OCI-LY3 (cell line): Measurements from ENCODE around the gene ENKD1.
A peak's percentile ranks its signal among the peaks of the same experiment; 100 is the strongest.

Experiments used
- H2AFZ ChIP-seq: fragments of 200-600, 300-600 bp; shearing (Covaris generic); 2 replicates; pipeline ENCODE4 v1.6.0; 2014; ENCODE audit warnings: antibody characterized with exemption, low read depth, low read length
- H3K27ac ChIP-seq: fragments of 200-600, 300-600 bp; sonication (generic); 2 replicates; pipeline ENCODE4 v1.5.1; 2014; ENCODE audit warnings: mild to moderate bottlenecking, low read length, moderate library complexity, mixed read lengths
- H3K27me3 ChIP-seq: fragments of 200-600, 300-600 bp; sonication (generic); 2 replicates; pipeline ENCODE4 v1.6.1; 2014; ENCODE audit warnings: low read depth, low read length, mixed read lengths
- H3K36me3 ChIP-seq: fragments of 200-600, 300-600 bp; sonication (generic); replicated peaks from 2 replicates; pipeline ENCODE3; 2014; ENCODE audit warnings: low read depth, low read length, mixed read lengths
- H3K4me1 ChIP-seq: fragments of 300-600, 200-600 bp; sonication (generic); 2 replicates; pipeline ENCODE4 v1.6.1; 2014; ENCODE audit warnings: low read length, mixed read lengths
- H3K4me2 ChIP-seq: fragments of 200-600, 300-600 bp; sonication (generic); 2 replicates; pipeline ENCODE4 v1.6.1; 2014; ENCODE audit warnings: low read length, mixed read lengths
- H3K4me3 ChIP-seq: fragments of 300-600, 200-600 bp; sonication (generic); 2 replicates; pipeline ENCODE4 v1.5.1; 2014; ENCODE audit warnings: antibody characterized with exemption, mild to moderate bottlenecking, low read length, moderate library complexity
- H3K79me2 ChIP-seq: fragments of 300-600, 200-600 bp; shearing (Covaris generic); 2 replicates; pipeline ENCODE4 v1.6.1; 2014; ENCODE audit warnings: mild to moderate bottlenecking, low read length, mixed read lengths
- H3K9ac ChIP-seq: fragments of 300-600, 200-600 bp; shearing (Covaris generic); 2 replicates; pipeline ENCODE4 v1.6.0; 2014; ENCODE audit warnings: mild to moderate bottlenecking, low read length, moderate library complexity
- H3K9me3 ChIP-seq: fragments of 200-600, 300-600 bp; shearing (Covaris generic); 2 replicates; pipeline ENCODE4 v1.6.1; 2014; ENCODE audit warnings: low read length, mixed read lengths; ENCODE audit not compliant: insufficient read depth
- H4K20me1 ChIP-seq: fragments of 200-600, 300-600 bp; sonication (generic); 2 replicates; pipeline ENCODE4 v1.6.1; 2016; ENCODE audit warnings: low read length, mixed read lengths; ENCODE audit not compliant: insufficient read depth
- EZH2phosphoT487 ChIP-seq: fragments of 200-600 bp; shearing (Covaris generic); IDR thresholded peaks from 2 replicates; pipeline ENCODE4 v1.6.1; 2018; ENCODE audit warnings: antibody characterized with exemption, mixed run types, low read depth
- TF ChIP-seq, protein P1 (sequence below): fragments of 200-600, 300-600 bp; sonication (generic); IDR thresholded peaks from 2 replicates; pipeline ENCODE4 v1.5.1; 2014; ENCODE audit warnings: antibody characterized with exemption, low read length, low read depth

The ENKD1 gene

DNA sequence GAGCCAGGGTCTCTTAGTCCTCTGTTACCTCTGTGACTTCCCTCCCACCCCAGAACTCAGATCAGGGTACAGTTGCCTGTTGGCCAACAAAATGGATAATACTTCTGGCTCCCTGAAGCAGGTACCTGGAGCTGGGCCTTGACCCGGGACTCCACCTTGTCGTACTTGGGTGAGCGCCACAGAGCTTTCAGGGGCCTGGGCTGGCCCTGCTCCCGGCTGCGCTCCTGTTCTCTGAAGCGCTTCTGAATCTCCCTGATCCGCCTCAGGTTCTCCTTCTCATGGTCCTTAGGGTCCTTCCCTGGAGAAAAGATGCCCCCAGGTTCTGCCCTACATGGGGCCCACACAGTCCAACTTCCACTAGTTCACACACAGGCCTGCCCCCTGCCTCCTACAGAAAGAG lies 1.7 kb downstream of the ENKD1 start:
- H2AFZ ChIP-seq: no peak overlapping the region
- H3K36me3 ChIP-seq: no peaks in the 10 kb centered on the region
- no peaks in the 10 kb centered on the region for H3K9me3 ChIP-seq
- no peak overlapping the region for H3K4me3 ChIP-seq
- H3K79me2 ChIP-seq: peaks cover 2% of the 10 kb centered on the region
- no peaks in the 10 kb centered on the region for H3K27me3 ChIP-seq
- H3K4me1 ChIP-seq: peaks cover 41% of the 10 kb centered on the region
- no peaks in the 10 kb centered on the region for H4K20me1 ChIP-seq
- no peak for TF ChIP-seq EZH2phosphoT487
- TF ChIP-seq, protein P1, sequence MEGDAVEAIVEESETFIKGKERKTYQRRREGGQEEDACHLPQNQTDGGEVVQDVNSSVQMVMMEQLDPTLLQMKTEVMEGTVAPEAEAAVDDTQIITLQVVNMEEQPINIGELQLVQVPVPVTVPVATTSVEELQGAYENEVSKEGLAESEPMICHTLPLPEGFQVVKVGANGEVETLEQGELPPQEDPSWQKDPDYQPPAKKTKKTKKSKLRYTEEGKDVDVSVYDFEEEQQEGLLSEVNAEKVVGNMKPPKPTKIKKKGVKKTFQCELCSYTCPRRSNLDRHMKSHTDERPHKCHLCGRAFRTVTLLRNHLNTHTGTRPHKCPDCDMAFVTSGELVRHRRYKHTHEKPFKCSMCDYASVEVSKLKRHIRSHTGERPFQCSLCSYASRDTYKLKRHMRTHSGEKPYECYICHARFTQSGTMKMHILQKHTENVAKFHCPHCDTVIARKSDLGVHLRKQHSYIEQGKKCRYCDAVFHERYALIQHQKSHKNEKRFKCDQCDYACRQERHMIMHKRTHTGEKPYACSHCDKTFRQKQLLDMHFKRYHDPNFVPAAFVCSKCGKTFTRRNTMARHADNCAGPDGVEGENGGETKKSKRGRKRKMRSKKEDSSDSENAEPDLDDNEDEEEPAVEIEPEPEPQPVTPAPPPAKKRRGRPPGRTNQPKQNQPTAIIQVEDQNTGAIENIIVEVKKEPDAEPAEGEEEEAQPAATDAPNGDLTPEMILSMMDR: no peak
- no peak overlapping the region for H3K9ac ChIP-seq
- no peak overlapping the region for H3K27ac ChIP-seq
- H3K4me2 ChIP-seq: no peak overlapping the region

DNA sequence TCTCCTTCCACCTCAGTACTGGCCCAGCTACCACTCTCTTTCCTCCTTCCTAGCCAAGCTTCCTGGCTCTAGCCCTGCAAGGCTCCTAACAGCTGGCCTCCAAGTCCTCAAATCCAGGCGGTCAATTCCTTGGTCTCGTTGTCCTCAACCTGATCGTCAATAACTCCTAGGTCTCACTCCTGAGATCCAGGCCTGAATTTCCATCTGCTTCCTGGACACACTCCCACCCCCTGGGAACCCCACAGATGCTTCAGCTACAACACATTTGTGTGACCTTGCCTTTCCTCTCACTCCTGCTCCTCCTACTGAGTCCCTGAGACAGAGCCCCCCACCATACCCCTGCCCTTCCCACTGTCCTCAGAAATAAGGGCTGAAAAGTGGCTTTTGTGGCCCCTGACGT lies 2.3 kb downstream of the ENKD1 start:
- H3K4me1 ChIP-seq: peaks cover 35% of the 10 kb centered on the region
- no peaks in the 10 kb centered on the region for H4K20me1 ChIP-seq
- no peak overlapping the region for H3K27ac ChIP-seq
- no peak overlapping the region for H3K4me3 ChIP-seq
- H3K79me2 ChIP-seq: peaks cover 8% of the 10 kb centered on the region
- no peak overlapping the region for H2AFZ ChIP-seq
- TF ChIP-seq, protein P1: no peak
- no peak for TF ChIP-seq EZH2phosphoT487
- no peaks in the 10 kb centered on the region for H3K36me3 ChIP-seq
- no peak overlapping the region for H3K9ac ChIP-seq
- H3K4me2 ChIP-seq: no peak overlapping the region
- H3K27me3 ChIP-seq: no peaks in the 10 kb centered on the region
- no peaks in the 10 kb centered on the region for H3K9me3 ChIP-seq

DNA sequence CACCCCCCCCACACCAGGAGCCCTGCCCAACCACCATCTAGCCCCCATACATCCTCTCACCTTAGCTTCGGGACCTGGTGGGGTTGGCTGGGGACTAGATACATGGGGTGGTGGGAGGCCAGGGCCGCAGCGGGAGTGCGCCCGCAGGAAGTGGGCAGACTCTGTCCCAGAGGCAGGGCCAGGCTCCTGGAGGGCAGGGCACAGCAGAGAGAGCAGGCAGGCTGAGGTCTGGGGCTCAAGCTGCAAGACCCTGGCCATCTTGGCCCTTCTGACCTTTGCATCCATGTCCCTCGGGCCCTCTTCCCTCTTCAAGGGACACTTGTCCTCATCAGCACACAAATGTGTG lies 2.7 kb downstream of the ENKD1 start:
- H3K79me2 ChIP-seq: peaks cover 12% of the 10 kb centered on the region
- no peaks in the 10 kb centered on the region for H3K9me3 ChIP-seq
- no peak overlapping the region for H2AFZ ChIP-seq
- no peaks in the 10 kb centered on the region for H4K20me1 ChIP-seq
- TF ChIP-seq, protein P1: no peak
- TF ChIP-seq EZH2phosphoT487: no peak
- H3K36me3 ChIP-seq: peaks cover 1% of the 10 kb centered on the region
- H3K4me3 ChIP-seq: no peak overlapping the region
- H3K4me1 ChIP-seq: peaks cover 35% of the 10 kb centered on the region
- no peak overlapping the region for H3K9ac ChIP-seq
- no peak overlapping the region for H3K27ac ChIP-seq
- no peak overlapping the region for H3K4me2 ChIP-seq
- H3K27me3 ChIP-seq: no peaks in the 10 kb centered on the region

DNA sequence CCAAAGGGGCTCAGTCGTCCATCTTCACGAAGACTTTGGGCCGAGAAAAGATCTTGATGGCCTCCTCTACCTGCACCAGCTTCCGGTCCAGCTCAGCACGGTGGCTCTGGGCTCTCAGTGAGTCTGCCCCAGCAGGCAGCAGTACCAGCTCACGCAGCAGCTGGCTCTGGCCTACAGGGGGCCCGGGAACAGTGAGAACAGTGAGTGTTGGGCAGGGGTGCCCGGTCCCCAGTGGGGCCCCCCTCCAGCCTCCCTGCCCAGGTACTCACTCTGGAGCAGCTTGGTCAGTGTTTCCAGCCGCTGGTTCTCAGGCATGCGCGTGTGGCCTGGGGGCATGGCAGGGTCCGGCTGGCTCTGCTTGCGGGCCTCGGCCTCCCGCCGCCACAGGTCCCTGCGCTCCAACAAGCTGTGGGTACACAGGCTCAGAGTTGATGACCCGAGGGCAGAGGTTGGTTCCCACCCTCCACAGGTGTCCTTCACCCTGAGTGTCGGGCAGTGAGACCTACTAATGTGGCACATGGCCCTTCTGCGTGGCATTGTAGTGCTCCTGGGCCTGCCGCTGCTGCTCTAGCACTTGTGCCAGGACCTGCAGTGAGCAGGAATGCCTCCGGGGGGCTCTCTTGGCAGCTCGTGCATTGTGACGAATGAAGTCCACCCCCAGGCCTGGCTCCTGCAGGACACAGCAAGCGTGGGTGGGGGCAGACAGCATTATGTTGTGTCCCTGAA lies 3.2 kb downstream of the ENKD1 start:
- TF ChIP-seq EZH2phosphoT487: no peak
- TF ChIP-seq, protein P1: peak; percentile 38
- Histone ChIP-seq H2AFZ (no peak overlapping the region), H3K9me3 (no peaks in the 10 kb centered on the region), H3K79me2 (peaks cover 17% of the 10 kb centered on the region), H3K9ac (no peak overlapping the region), H3K4me3 (no peak overlapping the region), H3K27me3 (no peaks in the 10 kb centered on the region), H3K36me3 (peaks cover 7% of the 10 kb centered on the region), H3K4me1 (peaks cover 32% of the 10 kb centered on the region), H3K27ac (no peak overlapping the region), H4K20me1 (no peaks in the 10 kb centered on the region), H3K4me2 (no peak overlapping the region)
